NCI-H2227 (cell line): ENCODE results near the gene STX17.
"Not testable (repeated sequence)": the region's sequence is repeated elsewhere in the genome, so short reads cannot be mapped to it uniquely, and the experiment has no call there.

Experiments used
- DNase-seq: peaks from one replicate; lab custom pipeline; 2025; ENCODE audit not compliant: unreplicated experiment; lab: John Stamatoyannopoulos, UW

Gene STX17

DNA sequence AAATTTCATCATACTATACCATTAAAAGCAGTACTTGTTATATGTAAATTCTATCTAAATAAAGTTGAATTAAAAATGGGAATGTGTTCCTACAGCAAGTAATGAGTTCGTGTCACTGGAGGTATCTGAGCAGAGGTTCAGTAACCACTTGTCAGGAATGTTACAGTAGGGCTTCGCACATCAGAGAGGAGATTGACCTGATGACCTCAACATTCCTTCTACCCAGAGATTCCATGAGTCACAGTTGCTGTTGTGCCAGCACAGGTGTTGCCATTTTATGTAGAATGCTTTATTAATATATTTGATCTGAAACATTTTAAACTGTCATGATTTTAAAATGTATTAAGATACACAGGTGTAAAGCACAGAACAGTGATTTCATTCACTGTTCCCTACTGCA lies 60.3 kb downstream of the STX17 start:
- DNase-seq, result no peak

- no peak for DNase-seq
Observed at GRCh38 chr9:99967457-99967856, 61.0 kb downstream of the STX17 start.

DNA sequence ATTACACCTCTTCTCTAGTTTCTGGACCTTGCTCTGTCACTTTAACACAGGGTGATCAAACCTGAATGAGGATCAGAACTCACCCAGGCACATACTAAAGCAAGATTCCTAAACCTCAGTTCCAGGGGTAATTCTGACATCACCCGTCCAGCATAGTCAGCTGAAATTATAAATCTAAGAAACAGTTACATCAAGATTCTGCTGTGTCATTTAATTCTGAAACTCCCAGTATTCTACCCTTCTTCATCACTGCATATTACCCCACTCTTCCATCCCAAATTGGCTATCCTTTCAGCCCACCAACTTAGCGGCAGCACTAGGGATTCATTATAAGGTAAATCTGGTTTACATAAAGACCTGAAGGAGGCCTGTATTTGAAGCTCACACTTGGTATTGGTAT lies 64.0 kb downstream of the STX17 start:
- no peak for DNase-seq

DNA sequence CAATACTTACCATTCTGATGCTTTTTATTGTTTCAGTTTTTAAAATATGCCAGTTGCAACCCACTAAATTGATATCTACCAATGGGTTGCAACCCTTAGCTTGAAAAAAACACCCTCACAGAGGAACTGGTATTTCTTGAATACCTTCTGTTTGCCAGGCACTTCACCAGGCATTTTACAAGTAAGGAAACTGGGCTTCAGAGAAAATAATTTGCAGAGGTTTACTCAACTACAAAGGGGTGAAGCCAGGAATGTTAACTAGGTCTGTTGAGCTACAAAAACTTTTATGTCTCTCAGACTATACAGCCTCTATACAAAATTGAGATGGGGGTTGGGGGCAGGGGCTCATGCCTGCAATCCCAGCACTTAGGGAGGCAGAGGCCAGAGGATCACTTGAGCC lies 65.0 kb downstream of the STX17 start:
- DNase-seq, result no peak

DNA sequence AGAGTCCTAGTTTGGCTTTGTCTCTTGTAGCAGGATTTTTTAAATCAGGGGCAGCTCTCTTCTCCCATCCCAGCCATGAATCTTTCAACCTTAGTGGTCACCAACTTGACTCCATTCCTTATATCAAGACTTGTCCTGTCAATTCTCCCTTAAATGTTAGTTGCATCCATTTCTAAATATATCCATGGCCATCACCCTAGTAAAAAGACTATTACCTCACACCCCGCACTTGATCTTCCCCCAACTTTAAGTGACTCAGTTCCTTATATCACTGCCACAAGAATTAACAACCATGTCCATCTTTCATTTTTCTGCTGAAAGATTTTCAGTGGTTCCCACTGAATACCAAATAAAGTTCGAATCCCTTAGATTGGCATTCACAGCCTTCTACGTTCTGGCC lies 67.0 kb downstream of the STX17 start:
- DNase-seq, result no peak

DNA sequence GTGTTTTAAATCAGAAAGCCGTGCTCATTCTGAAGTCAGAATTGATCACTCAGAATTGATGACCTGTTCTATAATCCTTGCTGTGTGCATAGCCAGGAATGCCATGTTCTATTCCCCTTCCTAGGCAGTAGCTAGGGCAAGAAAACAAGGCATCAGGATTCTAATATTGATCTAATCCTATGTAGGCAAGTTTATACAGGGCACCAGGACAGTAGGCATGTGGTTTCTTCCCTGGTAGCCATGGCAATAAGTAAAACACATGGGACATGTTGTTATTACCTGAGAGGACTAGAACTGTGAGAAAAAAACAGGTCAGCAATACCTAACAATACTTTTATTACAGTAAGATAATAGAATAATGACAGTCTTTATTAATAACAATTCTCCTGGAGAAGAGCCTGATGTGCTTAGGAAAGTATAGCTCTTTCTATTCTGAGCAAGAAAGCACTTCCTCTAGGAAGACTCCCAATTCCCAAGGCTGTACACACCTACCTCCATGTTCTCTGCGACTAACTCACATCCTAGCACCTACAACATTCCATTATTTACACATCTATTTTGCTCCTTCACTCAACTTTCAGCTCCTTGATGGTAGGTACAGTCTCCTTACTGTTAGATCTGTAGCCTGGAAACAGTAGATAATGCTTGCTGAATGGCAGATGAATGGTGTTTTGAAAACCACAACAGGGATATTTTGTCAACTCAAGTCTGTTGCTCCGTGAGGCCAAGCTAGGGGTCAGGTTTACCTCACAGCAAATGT lies 70.8 kb downstream of the STX17 start:
- DNase-seq, result no peak

GRCh38 chr9:99978221-99978620 lies 71.8 kb downstream of the STX17 start:
- DNase-seq, result no peak

DNA sequence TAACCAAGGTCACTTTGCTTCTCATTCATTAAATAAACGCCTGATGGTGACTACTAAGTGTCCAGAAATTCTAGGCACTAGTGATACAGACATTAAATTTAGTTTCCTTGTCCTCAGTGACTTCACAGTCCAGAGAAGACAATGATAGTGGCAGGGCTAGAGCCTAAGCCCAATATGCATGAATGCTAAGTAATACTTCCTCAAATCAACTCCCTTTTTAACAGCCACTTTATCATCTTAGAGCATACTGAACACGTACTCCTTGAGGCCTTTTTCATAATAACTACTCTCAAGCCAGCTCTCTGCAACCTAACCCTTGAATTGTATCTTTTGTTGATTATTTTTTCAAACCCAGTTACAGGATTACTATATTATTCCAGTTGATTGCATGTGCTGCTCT lies 74.1 kb downstream of the STX17 start:
- DNase-seq, result no peak

- DNase-seq, result no peak
Observed at GRCh38 chr9:99986642-99987041, 80.2 kb downstream of the STX17 start.

DNA sequence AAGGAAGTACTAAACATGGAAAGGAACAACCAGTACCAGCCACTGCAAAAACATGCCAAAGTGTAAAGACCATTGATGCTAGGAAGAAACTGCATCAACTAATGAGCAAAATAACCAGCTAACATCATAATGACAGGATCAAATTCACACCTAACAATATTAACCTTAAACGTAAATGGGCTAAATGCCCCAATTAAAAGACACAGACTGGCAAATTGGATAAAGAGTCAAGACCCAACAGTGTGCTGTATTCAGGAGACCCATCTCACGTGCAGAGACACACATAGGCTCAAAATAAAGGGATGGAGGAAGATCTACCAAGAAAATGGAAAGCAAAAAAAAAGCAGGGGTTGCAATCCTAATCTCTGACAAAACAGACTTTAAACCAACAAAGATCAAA lies 84.1 kb downstream of the STX17 start:
- not testable (repeated sequence) for DNase-seq

- no peak for DNase-seq
Observed at GRCh38 chr9:99998266-99998665, 91.8 kb downstream of the STX17 start.

DNA sequence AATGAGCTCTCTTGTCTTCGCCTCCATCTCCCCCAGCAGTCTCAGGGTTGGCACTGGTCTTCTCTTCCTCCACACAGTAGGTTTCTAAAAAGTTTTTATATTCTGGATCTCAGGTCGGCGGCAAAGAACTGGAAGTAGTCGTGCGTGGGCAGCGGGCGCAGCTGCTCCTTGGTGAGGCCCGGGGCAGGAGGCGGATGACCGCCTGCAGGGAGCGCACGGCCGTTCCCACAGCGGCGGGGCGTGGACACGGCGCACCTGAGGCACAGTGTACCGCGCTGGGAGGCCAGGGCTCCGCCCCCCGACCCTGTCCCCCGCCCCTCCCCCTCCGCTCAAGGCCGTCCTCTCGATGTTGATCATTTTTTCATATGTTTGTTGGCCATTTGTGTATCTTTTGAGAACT lies 92.4 kb downstream of the STX17 start:
- no peak for DNase-seq

DNA sequence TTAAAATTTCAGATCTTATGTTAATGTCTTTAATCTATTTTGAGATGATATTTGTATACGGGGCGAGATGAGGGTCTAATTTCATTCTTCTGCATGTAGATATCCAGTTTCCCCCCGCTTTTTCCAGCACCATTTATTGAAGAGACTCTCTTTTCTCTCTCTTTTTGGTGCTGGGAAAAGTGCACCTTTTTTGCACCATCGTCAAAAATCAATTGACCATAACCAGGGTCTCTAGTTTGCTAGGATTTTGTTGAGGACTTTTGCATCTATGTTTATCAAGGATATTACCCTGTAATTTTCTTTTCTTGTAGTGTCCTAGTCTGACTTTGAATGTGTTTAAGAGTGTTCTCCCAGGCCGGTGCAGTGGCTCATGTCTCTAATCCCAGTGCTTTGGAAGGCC lies 93.3 kb downstream of the STX17 start:
- no peak for DNase-seq

DNA sequence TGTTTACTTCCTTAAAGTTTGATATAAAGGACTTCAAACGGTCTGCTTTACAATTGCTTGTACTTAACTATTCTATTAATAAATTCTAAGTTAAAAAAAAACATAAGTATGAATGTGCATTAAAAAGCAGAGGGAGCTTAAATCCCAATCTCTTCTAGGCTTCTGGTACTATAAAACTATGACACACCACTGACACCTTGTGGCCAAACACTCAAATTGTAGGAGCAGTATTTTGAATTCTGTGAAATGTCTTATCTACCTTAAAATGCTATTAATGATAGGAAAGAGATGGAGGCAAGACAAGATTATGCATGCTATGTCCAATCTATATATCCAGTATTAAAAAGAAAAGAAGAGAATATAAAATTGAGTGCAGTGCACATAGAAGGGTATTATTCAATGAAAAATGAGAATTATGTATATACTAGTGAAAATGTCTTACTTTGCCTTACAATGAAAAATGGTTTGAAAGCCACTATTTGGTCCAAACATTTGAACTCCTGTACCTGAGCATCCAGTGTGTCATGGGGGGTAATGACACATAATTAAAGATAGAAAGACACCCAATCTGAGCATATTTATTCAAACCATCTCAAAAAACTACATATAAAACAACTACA lies 104.7 kb downstream of the STX17 start:
- peak; percentile 14 for DNase-seq

DNA sequence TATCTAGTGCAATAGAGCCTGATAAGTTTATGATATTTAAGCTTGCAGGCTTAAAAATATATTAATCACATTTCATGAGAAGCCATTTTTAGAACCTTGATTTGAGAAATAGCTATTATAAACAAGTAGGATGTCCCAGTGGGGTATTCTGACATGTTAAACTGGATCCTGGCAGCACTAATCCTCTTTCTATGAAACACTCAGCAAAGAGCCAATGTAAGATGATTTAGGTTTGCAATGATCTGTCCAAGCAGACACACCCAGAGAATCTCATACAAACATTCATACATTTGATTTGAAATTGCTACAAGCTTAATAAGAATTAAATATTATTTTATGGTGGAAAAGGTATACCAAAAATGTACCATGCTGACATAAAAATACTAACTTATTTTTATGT lies 105.8 kb downstream of the STX17 start:
- DNase-seq, result no peak

DNA sequence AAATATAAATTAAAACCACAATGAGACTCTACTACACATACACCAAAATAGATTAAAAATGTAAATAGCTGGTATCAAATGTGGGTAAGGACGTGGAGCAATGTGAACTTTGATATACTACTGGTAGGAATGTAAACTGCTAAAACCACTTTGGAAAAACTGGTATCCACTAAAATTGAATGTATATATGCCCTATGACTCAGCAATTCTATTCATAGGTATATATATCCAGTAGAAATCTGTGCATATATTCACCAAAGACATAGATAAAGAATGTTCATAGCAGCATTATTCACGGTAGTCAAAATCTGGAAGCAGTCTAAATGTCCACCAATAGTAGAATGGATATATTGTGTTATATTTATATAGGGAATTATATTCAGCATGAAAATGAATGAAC lies 107.1 kb downstream of the STX17 start:
- DNase-seq, result no peak

DNA sequence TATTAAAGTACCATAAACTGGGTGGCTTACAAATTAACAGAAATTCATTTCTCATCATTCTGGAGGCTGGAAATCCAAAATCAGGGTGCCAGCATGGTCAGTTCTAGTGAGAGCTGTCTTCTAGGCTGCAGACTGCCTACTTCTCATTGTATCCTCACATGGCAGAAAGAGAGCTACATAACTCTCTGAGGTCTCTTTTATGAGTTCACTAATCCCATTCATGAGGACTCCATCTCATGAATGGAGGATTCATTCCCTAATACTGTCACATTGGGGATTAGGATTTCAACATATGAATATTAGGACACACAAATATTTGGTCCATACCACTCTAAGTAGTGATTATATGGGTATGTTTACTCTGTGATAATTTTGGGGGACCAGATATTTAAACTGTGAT lies 108.4 kb downstream of the STX17 start:
- DNase-seq, result no peak

- DNase-seq, result no peak
Observed at GRCh38 chr9:100019541-100019940, 113.1 kb downstream of the STX17 start.
